ENCODE measurements around the gene PWP1.

DNA sequence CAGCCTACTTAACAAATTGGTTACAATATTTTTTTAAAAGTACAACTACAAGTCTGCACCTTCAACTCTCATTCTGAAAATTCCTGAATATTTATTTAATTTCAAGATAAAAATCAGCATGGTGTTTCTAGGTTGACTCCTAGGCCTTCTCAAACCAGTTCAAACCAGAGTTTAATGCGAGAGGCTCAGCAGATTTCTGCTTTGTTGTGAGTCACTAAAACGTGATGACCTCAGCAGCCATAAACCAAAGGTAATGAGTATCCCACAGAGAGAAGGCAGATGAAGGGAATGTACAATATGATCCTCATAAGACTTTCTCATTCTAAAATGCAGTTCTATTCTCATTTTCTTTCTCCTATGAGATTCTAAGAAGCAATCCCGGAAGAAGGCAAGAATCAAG, 73.8 kb downstream of the PWP1 start:
- TF ChIP-seq, protein P1, sequence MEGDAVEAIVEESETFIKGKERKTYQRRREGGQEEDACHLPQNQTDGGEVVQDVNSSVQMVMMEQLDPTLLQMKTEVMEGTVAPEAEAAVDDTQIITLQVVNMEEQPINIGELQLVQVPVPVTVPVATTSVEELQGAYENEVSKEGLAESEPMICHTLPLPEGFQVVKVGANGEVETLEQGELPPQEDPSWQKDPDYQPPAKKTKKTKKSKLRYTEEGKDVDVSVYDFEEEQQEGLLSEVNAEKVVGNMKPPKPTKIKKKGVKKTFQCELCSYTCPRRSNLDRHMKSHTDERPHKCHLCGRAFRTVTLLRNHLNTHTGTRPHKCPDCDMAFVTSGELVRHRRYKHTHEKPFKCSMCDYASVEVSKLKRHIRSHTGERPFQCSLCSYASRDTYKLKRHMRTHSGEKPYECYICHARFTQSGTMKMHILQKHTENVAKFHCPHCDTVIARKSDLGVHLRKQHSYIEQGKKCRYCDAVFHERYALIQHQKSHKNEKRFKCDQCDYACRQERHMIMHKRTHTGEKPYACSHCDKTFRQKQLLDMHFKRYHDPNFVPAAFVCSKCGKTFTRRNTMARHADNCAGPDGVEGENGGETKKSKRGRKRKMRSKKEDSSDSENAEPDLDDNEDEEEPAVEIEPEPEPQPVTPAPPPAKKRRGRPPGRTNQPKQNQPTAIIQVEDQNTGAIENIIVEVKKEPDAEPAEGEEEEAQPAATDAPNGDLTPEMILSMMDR (IDR thresholded peaks at IDR 0.05 in 2 of 3, conservative IDR thresholded peaks at IDR 0.05 in 1 of 3; ENCODE audit: insufficient read depth in 2 of 3, low read depth in 1 of 3, low read length in 3 of 3) = no peak
- TF ChIP-seq NFYB (IDR thresholded peaks at IDR 0.05; ENCODE audit: extremely low read depth, insufficient read length) = no peak
